ENCODE measurements around the gene ATP6V1A.

GRCh38 chr3:113717818-113718217 is 29.0 kb upstream of the ATP6V1A start:
- TF ChIP-seq, protein P1, sequence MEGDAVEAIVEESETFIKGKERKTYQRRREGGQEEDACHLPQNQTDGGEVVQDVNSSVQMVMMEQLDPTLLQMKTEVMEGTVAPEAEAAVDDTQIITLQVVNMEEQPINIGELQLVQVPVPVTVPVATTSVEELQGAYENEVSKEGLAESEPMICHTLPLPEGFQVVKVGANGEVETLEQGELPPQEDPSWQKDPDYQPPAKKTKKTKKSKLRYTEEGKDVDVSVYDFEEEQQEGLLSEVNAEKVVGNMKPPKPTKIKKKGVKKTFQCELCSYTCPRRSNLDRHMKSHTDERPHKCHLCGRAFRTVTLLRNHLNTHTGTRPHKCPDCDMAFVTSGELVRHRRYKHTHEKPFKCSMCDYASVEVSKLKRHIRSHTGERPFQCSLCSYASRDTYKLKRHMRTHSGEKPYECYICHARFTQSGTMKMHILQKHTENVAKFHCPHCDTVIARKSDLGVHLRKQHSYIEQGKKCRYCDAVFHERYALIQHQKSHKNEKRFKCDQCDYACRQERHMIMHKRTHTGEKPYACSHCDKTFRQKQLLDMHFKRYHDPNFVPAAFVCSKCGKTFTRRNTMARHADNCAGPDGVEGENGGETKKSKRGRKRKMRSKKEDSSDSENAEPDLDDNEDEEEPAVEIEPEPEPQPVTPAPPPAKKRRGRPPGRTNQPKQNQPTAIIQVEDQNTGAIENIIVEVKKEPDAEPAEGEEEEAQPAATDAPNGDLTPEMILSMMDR (IDR thresholded peaks at IDR 0.05), result no peak
- TF ChIP-seq POLR2A (IDR thresholded peaks at IDR 0.05), result no peak
- no peak for TF ChIP-seq POLR2AphosphoS5 (IDR thresholded peaks at IDR 0.05)
- no peak for TF ChIP-seq EP300 (IDR thresholded peaks at IDR 0.05)

Data from gastroesophageal sphincter (tissue), 3 donors.